HepG2 (cell line): Measurements from ENCODE around the gene TET2. TPM values are rescaled to one million over a fixed set of nuclear protein-coding genes. Genes with fewer than 3 reads are reported as not detected.

Experiments
- ATAC-seq: fragments of 200-7000 bp; cut with Tn5 transposase; 3 replicates; pipeline ENCODE4 v1.9.1; 2020; ENCODE audit warnings: mild to moderate bottlenecking, moderate library complexity
- BruUV-seq: library from RNA; stranded (reverse); fragments of 400-500 nt; replicated peaks from 2 replicates; lab custom pipeline; 2021; lab: Mats Ljungman, UMichigan
- CTCF ChIA-PET: fragments of 300-600 bp; formaldehyde crosslinking; extraction: SDS; loops from one replicate; lab custom pipeline; 2021; ENCODE audit warnings: low total read pairs, inconsistent platforms, low intra/inter-chr PET ratio; lab: Yijun Ruan, JAX
- POLR2A ChIA-PET: fragments of 350-600 bp; sonication (Branson Sonifier 250); formaldehyde crosslinking; loops from one replicate; lab custom pipeline; 2020; ENCODE audit warnings: antibody characterized with exemption, inconsistent platforms; lab: Yijun Ruan, JAX
- DNase-seq: peaks from one replicate; pipeline ENCODE4 v3.0.0-alpha.2; 2015; ENCODE audit warnings: low spot score
- FAIRE-seq: peaks from 3 replicates; lab custom pipeline; 2011; peaks lifted over from hg19 to GRCh38; lab: Jason Lieb, UNC
- H2AFZ ChIP-seq: one replicate; pipeline ENCODE4 v1.6.1; 2011; ENCODE audit warnings: low read length, inconsistent platforms
- H3K27ac ChIP-seq: fragments of 300-600 bp; 3 replicates; pipeline ENCODE4 v1.8.0; 2011; ENCODE audit warnings: mixed run types, mild to moderate bottlenecking, mixed read lengths, low read length, inconsistent platforms; ENCODE audit not compliant: insufficient read depth; ENCODE audit errors: extremely low read length
- H3K27me3 ChIP-seq, 2 experiments: fragments of 200-600 bp in 1 of 2; 2 replicates in 1 of 2; 3 replicates in 1 of 2; pipeline versions ENCODE4 v1.6.0 to v1.8.0; 2011; ENCODE audit warnings: low read length in 2 of 2, mild to moderate bottlenecking in 2 of 2, moderate library complexity in 2 of 2, inconsistent platforms in 1 of 2; ENCODE audit not compliant: insufficient read depth in 2 of 2, control insufficient read depth in 1 of 2
- H3K36me3 ChIP-seq, 2 experiments: fragments of 200-600 bp in 1 of 2; replicated peaks in 1 of 2; 2 replicates in 1 of 2; 3 replicates in 1 of 2; pipeline versions ENCODE4 v1.5.1 to v1.8.0; 2011; ENCODE audit warnings: low read length in 2 of 2, inconsistent platforms in 1 of 2; ENCODE audit not compliant: insufficient read depth in 2 of 2, control insufficient read depth in 1 of 2
- H3K4me1 ChIP-seq: 2 replicates; pipeline ENCODE4 v1.5.1; 2012; ENCODE audit warnings: low read length, inconsistent platforms; ENCODE audit not compliant: insufficient read depth
- H3K4me2 ChIP-seq: 2 replicates; pipeline ENCODE4 v1.6.0; 2011; ENCODE audit warnings: low read depth, low read length, inconsistent platforms
- H3K4me3 ChIP-seq, 3 experiments: fragments of 200-600 bp in 1 of 3; sonication (generic), shearing (Covaris generic) in 1 of 3; replicated peaks in 1 of 3; 2 replicates each; pipeline ENCODE4 v1.5.1; 2011 to 2016; ENCODE audit warnings: low read length in 3 of 3, inconsistent platforms in 2 of 3, low read depth in 2 of 3, mild to moderate bottlenecking in 2 of 3, control low read depth in 1 of 3, mixed read lengths in 1 of 3; ENCODE audit not compliant: insufficient read depth in 1 of 3
- H3K79me2 ChIP-seq: one replicate; pipeline ENCODE4 v1.6.1; 2011; ENCODE audit warnings: low read length, inconsistent platforms; ENCODE audit not compliant: insufficient read depth
- H3K9ac ChIP-seq: 2 replicates; pipeline ENCODE4 v1.6.0; 2011; ENCODE audit warnings: mild to moderate bottlenecking, low read depth, low read length, inconsistent platforms; ENCODE audit not compliant: insufficient read depth
- H3K9me3 ChIP-seq: 2 replicates; pipeline ENCODE4 v1.5.1; 2012; ENCODE audit warnings: mild to moderate bottlenecking, low read length
- H4K20me1 ChIP-seq: 2 replicates; pipeline ENCODE4 v1.6.0; 2011; ENCODE audit warnings: inconsistent platforms, mild to moderate bottlenecking, low read length, moderate library complexity; ENCODE audit not compliant: insufficient read depth
- CBX1 ChIP-seq: IDR thresholded peaks from one replicate; pipeline ENCODE4 v1.6.1; 2016; ENCODE audit warnings: antibody characterized with exemption, low read depth
- CEBPB ChIP-seq: IDR thresholded peaks from 2 replicates; pipeline ENCODE4 v1.6.1; 2011; ENCODE audit warnings: low read depth, low read length, improper control_type of control experiment, borderline replicate concordance
- RARA ChIP-seq: IDR thresholded peaks from 2 replicates; pipeline ENCODE4 v1.6.1; 2016; ENCODE audit warnings: missing genetic modification reagents, missing compliant biosample characterization
- WIZ ChIP-seq: sonication (generic); formaldehyde crosslinking; IDR thresholded peaks from 2 replicates; pipeline ENCODE4 v1.5.1; 2020; ENCODE audit warnings: mild to moderate bottlenecking, missing genetic modification reagents
- ZFP36L2 ChIP-seq: sonication (generic); formaldehyde crosslinking; IDR thresholded peaks from 2 replicates; pipeline ENCODE4 v1.4.0; 2020; ENCODE audit warnings: missing genetic modification reagents
- ZNF446 ChIP-seq: sonication (generic); formaldehyde crosslinking; IDR thresholded peaks from 2 replicates; pipeline ENCODE4 v1.5.0; 2020; ENCODE audit warnings: mild to moderate bottlenecking, missing genetic modification reagents
- ZNF598 ChIP-seq: sonication (generic); formaldehyde crosslinking; IDR thresholded peaks from 2 replicates; pipeline ENCODE4 v1.5.1; 2020; ENCODE audit warnings: mild to moderate bottlenecking, missing genetic modification reagents, borderline replicate concordance
- ZNF713 ChIP-seq: sonication (generic); formaldehyde crosslinking; IDR thresholded peaks from 2 replicates; pipeline ENCODE4 v1.4.0; 2020; ENCODE audit warnings: mild to moderate bottlenecking, missing genetic modification reagents
- WGBS: methylation state at CpG from one replicate; pipeline ENCODE4 v1.1.6; 2017; ENCODE audit warnings: low lambda C conversion rate; 5-methylcytosine and 5-hydroxymethylcytosine counted together
- in situ Hi-C: cut with HindIII; loops from 2 replicates; pipeline ENCODE4 v1.10.0; 2017; ENCODE audit warnings: low pct_unique_long_range_greater_than_20kb; ENCODE audit not compliant: extremely low pct_ligation_motif_present
- intact Hi-C: fragments of 100-400 bp; cut with micrococcal nuclease; formaldehyde crosslinking; loops from one replicate; pipeline ENCODE4 v1.10.0; 2022; ENCODE audit not compliant: unreplicated experiment
- polyA plus RNA-seq, 8 experiments: library from polyadenylated mRNA; depleted of rRNA in 3 of 8; stranded (reverse) in 7 of 8; unstranded in 1 of 8; fragments of >200 nt; fragmentation: Illumina TruSeq in 4 of 8; extraction: Trizol in 4 of 8; gene quantifications; 2 replicates each; pipeline versions ENCODE4 v1.2.1 to v1.2.3, GENCODE V29; 2011 to 2016; ENCODE audit warnings: low read depth in 4 of 8, missing spikeins in 1 of 8, mixed read lengths in 1 of 8; ENCODE audit not compliant: insufficient read depth in 1 of 8
- total RNA-seq, 5 experiments: library from RNA; depleted of rRNA; stranded (reverse); fragments of >200 nt; fragmentation: Illumina TruSeq; extraction: Trizol; gene quantifications; 2 replicates each; pipeline ENCODE4 v1.2.3, GENCODE V29; 2016; ENCODE audit warnings: low read depth in 1 of 5
- TF ChIP-seq, protein P1 (sequence below): sonication (generic); formaldehyde crosslinking; IDR thresholded peaks from 2 replicates; pipeline ENCODE4 v1.5.1; 2020; ENCODE audit warnings: mild to moderate bottlenecking, missing genetic modification reagents, moderate library complexity

Gene TET2
- total and polyA plus RNA-seq, 2 of the 13 experiments (the other 11 are each of a cell fraction or from before 2014, with no cell fraction given): 4.7 to 4.8 TPM

DNA sequence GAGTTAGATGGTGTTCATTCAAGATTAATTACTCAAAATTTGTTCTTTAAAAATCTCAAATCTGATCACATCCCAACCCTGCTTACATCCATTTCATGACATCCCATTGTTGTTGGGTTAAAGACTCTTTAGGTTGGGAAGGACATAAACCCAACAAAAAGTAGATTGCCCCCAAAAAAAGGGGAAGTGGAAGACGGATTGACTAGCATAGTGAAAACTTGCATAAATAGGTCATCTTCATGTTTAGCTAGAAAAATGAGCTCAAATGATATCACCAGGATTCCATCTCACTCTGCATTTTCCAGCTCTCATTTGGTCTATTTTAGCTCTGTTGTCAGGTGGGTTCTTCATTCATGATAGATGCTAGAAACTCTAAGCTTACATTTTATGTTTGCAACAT lies 18.5 kb upstream of the TET2 start (continued):
- TF ChIP-seq, protein P1, sequence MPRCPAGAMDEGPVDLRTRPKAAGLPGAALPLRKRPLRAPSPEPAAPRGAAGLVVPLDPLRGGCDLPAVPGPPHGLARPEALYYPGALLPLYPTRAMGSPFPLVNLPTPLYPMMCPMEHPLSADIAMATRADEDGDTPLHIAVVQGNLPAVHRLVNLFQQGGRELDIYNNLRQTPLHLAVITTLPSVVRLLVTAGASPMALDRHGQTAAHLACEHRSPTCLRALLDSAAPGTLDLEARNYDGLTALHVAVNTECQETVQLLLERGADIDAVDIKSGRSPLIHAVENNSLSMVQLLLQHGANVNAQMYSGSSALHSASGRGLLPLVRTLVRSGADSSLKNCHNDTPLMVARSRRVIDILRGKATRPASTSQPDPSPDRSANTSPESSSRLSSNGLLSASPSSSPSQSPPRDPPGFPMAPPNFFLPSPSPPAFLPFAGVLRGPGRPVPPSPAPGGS: no peak
- TF ChIP-seq RARA (CRISPR knock-in tag) (no peak), ZNF598 (CRISPR knock-in tag) (no peak), ZFP36L2 (no peak), ZNF713 (CRISPR knock-in tag) (no peak)

DNA sequence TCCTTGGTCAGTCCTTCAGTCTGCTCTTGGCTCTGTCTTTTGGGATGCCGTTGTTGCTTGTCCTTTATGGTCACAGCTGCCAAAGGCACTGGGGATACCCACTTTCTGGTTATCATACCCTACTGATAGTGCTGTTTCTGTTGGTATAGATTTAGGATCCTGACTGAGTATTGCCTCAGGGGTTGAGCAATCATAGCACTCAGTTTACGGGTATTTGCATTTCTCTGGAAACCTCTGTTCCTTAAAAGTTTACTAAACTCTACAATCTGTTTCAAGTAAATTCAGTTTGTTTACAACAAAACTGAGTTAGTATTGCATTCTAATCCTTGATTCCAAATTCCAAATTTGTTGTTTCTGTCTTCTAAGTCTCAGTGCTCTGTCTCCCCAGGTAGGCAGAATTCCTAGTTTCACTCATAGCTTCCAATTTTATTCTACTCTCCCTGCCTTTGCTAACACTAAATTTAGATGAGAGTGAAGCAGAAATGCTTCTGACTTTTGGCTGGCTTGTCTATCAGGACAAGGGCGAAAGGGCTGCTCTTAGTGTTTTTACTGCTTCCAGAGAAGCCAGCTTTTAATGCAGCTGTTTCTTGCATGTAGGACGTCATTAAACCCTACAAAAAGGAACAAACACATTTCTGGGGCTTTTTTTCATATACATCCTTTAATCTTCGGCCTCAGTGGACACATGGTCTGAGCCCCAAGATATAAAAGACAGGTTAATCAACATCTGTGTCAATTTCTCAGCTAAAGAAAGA lies 17.2 kb upstream of the TET2 start:
- intact Hi-C loops: no loop called here
- no peak overlapping the region for H3K27ac ChIP-seq
- H3K27me3 ChIP-seq: no peaks in the 10 kb centered on the region
- no peaks in the 10 kb centered on the region for H3K79me2 ChIP-seq
- no TSS peak for BruUV-seq
- no peaks in the 10 kb centered on the region for H3K9me3 ChIP-seq
- POLR2A ChIA-PET: no interaction called here
- DNase-seq: no peak
- H3K9ac ChIP-seq: no peak overlapping the region
- TF ChIP-seq CEBPB (peak; percentile 26; the same call in 1 of the 2 replicates), CBX1 (no peak), ZNF446 (CRISPR knock-in tag) (no peak), WIZ (no peak)
- in situ Hi-C loops: no loop called here
- no peak overlapping the region for H3K4me3 ChIP-seq
- no peak overlapping the region for H2AFZ ChIP-seq
- WGBS: 15% methylated on average over 5 of the region's 5 CpGs
- H3K36me3 ChIP-seq: no peaks in the 10 kb centered on the region
- no peaks in the 10 kb centered on the region for H3K4me1 ChIP-seq
- no peak for FAIRE-seq
- no peaks in the 10 kb centered on the region for H4K20me1 ChIP-seq
- H3K4me2 ChIP-seq: no peak overlapping the region
- no peak for ATAC-seq
- CTCF ChIA-PET: no interaction called here
